Stomach (tissue), 9 donors: ENCODE measurements around the gene CDC14B. TPM values are rescaled to one million over a fixed set of nuclear protein-coding genes. Genes with fewer than 3 reads are reported as not detected.
A peak's percentile ranks its signal among the peaks of the same experiment; 100 is the strongest.

Experiments used
- DNase-seq, 2 donors: peaks; one replicate each; pipeline versions ENCODE4 v3.0.0 to v3.0.0-alpha.2; 2013 to 2019
- H3K27ac ChIP-seq, 5 donors: fragments of 200-600 bp in 4 of 5; sonication (generic) in 4 of 5; one replicate each; pipeline ENCODE4 v1.5.1; 2013 to 2019; ENCODE audit warnings: mild to moderate bottlenecking in 1 of 5, moderate library complexity in 1 of 5
- H3K27me3 ChIP-seq, 3 donors: fragments of 200-600 bp; sonication (generic); one replicate each; pipeline ENCODE4 v1.5.1; 2017 to 2019; ENCODE audit warnings: mixed run types in 1 of 3
- H3K36me3 ChIP-seq, 4 donors: fragments of 200-600 bp; sonication (generic); 1 replicate in 3 of 4; 2 replicates in 1 of 4; pipeline ENCODE4 v1.5.1; 2016 to 2019
- H3K4me1 ChIP-seq, 4 donors: fragments of 200-600 bp; sonication (generic); one replicate each; pipeline ENCODE4 v1.5.1; 2016 to 2019
- H3K4me3 ChIP-seq, 4 donors: fragments of 200-600 bp; sonication (generic) in 3 of 4; one replicate each; pipeline ENCODE4 v1.5.1; 2016 to 2019; ENCODE audit warnings: mild to moderate bottlenecking in 1 of 4
- H3K9me3 ChIP-seq, 4 donors: fragments of 200-600 bp; sonication (generic); one replicate each; pipeline ENCODE4 v1.5.1; 2016 to 2019
- CTCF ChIP-seq, 7 experiments: fragments of 450-650 bp in 4 of 7; fragments of 200-600 bp in 3 of 7; sonication (generic) in 3 of 7; IDR thresholded peaks; one replicate each; pipeline ENCODE4 v1.5.1; 2016 to 2019; ENCODE audit warnings: antibody characterized with exemption in 7 of 7, control low read depth in 2 of 7, mild to moderate bottlenecking in 1 of 7
- EP300 ChIP-seq: sonication (generic); formaldehyde crosslinking; IDR thresholded peaks from one replicate; pipeline ENCODE4 v1.6.1; 2017; ENCODE audit warnings: antibody characterized with exemption
- POLR2A ChIP-seq, 4 donors: fragments of 450-650 bp; IDR thresholded peaks; one replicate each; pipeline ENCODE4 v1.6.1; 2016; ENCODE audit warnings: antibody characterized with exemption in 4 of 4, control low read depth in 2 of 4, mild to moderate bottlenecking in 1 of 4, moderate library complexity in 1 of 4
- POLR2AphosphoS5 ChIP-seq, 3 donors: sonication (generic); formaldehyde crosslinking; IDR thresholded peaks; one replicate each; pipeline ENCODE4 v1.6.1; 2016; ENCODE audit warnings: antibody characterized with exemption in 3 of 3
- WGBS, 5 donors: extraction: QIAGEN DNeasy Blood & Tissue Kit in 3 of 5; methylation state at CpG; one replicate each; pipeline versions ENCODE4 v1.1.5 to v1.1.7; 2013 to 2018; 5-methylcytosine and 5-hydroxymethylcytosine counted together
- intact Hi-C: fragments of 100-400 bp; cut with DNase I; formaldehyde crosslinking; loops from one replicate; pipeline ENCODE4 v1.15.1; 2023; ENCODE audit warnings: low total_unique reads
- polyA plus RNA-seq, 3 donors: library from polyadenylated mRNA; stranded (reverse); fragments of 200-250 nt; gene quantifications; one replicate each; pipeline ENCODE4 v1.2.3, GENCODE V29; 2013
- total RNA-seq, 5 donors: library from RNA; depleted of rRNA; stranded (reverse); fragments of >200 nt; gene quantifications; one replicate each; pipeline versions ENCODE4 v1.1.0 to v1.2.3, GENCODE V29; 2014 to 2016
- donor health status: healthy with polysubstance abuse.
- donor health status: Bipolar disorder and iron deficiency.
- donor health status: healthy.

Gene CDC14B
- total and polyA plus RNA-seq, 8 donors, result 4.1 to 31.9 (median 17.1) TPM

DNA sequence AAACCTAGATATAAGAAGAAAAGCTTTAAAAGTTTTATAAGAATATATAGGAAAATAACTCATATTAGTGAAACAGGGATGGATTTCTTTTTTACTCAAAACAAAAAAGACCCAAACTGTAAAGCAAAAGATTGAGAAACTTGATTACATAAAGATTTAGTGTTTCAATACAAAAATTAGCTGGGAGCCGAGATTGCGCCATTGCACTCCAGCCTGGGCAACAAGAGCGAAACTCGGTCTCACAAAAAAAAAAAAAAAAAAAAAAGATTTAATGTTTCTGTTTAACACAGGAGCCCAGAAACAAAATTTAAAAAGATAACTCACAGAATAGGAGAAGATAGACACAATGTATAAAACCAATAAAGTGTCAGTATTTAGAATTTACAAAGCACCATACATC is 45.2 kb downstream of the CDC14B start:
- 88 to 96% (median 92%) methylated on average over 4 of the region's 4 CpGs for WGBS, 5 donors
- no peak for DNase-seq
- intact Hi-C loops, result no loop called here
- no peak for TF ChIP-seq CTCF (IDR thresholded peaks at IDR 0.05)
- TF ChIP-seq POLR2A (IDR thresholded peaks at IDR 0.05), result no peak
- no peak for TF ChIP-seq POLR2AphosphoS5 (IDR thresholded peaks at IDR 0.05)
- no peak for TF ChIP-seq EP300
- Histone ChIP-seq H3K36me3 (no peaks in the 10 kb centered on the region), H3K27ac (no peak overlapping the region), H3K9me3 (no peaks in the 10 kb centered on the region), H3K4me3 (no peak overlapping the region), H3K4me1 (no peaks in the 10 kb centered on the region), H3K27me3 (no peaks in the 10 kb centered on the region)

DNA sequence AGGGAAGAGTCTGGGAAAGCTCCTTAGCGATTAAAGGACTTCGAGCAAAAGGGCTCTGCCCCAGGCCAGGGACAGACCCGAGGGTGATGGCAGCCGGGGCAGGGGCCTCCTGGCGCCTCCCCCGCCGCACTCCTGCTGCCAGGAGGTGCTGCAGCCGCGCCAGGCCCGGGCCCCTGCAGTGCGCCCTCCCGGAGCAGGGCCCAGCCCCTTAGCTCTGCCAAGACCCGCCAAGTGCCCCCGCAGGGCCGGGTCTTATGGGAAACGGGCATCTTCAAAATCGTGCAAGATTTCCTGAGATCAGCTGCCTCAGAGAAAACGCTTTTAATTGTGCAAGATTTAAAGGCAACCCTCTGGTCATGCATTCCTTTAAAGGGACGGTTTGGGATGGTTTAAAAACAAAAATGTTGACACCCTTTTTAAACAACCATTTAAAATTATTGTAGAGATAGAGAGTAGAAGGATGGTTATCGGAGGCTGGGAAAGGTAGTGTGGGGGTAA is 52.4 kb downstream of the CDC14B start:
- no peak for TF ChIP-seq CTCF (IDR thresholded peaks at IDR 0.05)
- no peak for TF ChIP-seq POLR2AphosphoS5 (IDR thresholded peaks at IDR 0.05)
- TF ChIP-seq EP300, result no peak
- WGBS, 5 donors, result 4 to 7% (median 5%) methylated on average over 20 of the region's 20 CpGs
- intact Hi-C loops, result no loop called here
- peak overlapping the region; percentile 91 to 95 (median 93) for H3K27ac ChIP-seq
- no peak for DNase-seq
- H3K4me3 ChIP-seq, result peak overlapping the region; percentile 58 to 83 (median 74)
- H3K9me3 ChIP-seq, result no peaks in the 10 kb centered on the region
- no peaks in the 10 kb centered on the region for H3K27me3 ChIP-seq
- peaks cover 0 to 7% (median 3%) of the 10 kb centered on the region in 4 donors for H3K36me3 ChIP-seq
- H3K4me1 ChIP-seq, result peaks cover 16 to 41% (median 28%) of the 10 kb centered on the region in 4 donors

DNA sequence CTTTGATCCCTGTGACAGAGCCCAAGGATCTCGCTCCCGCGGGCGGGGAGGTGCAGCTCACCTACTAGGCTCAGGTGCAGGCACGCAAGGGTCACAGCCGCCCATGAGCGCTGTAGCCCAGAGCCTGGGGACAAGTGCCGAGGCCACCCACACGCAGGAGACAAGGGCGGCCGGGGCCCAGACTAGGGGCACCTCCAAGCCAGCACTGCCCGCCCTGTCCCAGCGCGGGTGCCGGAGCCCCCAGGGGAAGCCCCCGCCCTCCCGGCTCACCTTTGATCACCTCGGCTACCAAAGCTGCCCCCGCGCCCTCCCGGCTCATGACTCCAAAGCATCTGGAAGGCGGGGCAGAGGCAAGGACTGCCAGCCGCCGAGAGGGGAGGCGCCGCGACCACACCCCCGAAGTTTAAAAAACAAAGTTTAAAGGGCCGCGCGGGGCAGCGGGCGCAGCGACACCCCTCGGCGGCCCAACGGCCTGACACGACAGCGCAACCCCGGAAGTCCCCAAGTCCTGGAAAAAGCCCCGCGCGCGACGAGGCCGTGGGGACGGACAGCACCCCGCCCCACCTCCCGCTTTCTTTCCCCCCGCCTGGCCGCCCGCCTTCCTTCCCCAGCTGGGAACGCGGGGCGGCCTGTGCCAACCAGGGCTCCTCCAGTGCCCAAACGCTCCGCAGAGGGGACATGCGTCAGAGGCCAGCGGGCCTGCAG is 53.0 kb downstream of the CDC14B start:
- DNase-seq, result peak; percentile 85 to 92
- intact Hi-C loops, result no loop called here
- TF ChIP-seq POLR2AphosphoS5 (IDR thresholded peaks at IDR 0.05), result peak in 2 of 3 donors; percentile 42 to 60
- TF ChIP-seq EP300, result no peak
- peak in 5 of 7 experiments; percentile 32 to 80 (median 43) for TF ChIP-seq CTCF (IDR thresholded peaks at IDR 0.05)
- H3K36me3 ChIP-seq, result peaks cover 0 to 13% (median 9%) of the 10 kb centered on the region in 4 donors
- peaks cover 16 to 41% (median 28%) of the 10 kb centered on the region in 4 donors for H3K4me1 ChIP-seq
- WGBS, 5 donors, result 0 to 1% (median 0%) methylated on average over 29 to 59 of the region's 59 CpGs
- no peaks in the 10 kb centered on the region for H3K9me3 ChIP-seq
- H3K27me3 ChIP-seq, result no peaks in the 10 kb centered on the region
- H3K4me3 ChIP-seq, result peak overlapping the region; percentile 58 to 83 (median 74)
- H3K27ac ChIP-seq, result peak overlapping the region; percentile 91 to 95 (median 93)

DNA sequence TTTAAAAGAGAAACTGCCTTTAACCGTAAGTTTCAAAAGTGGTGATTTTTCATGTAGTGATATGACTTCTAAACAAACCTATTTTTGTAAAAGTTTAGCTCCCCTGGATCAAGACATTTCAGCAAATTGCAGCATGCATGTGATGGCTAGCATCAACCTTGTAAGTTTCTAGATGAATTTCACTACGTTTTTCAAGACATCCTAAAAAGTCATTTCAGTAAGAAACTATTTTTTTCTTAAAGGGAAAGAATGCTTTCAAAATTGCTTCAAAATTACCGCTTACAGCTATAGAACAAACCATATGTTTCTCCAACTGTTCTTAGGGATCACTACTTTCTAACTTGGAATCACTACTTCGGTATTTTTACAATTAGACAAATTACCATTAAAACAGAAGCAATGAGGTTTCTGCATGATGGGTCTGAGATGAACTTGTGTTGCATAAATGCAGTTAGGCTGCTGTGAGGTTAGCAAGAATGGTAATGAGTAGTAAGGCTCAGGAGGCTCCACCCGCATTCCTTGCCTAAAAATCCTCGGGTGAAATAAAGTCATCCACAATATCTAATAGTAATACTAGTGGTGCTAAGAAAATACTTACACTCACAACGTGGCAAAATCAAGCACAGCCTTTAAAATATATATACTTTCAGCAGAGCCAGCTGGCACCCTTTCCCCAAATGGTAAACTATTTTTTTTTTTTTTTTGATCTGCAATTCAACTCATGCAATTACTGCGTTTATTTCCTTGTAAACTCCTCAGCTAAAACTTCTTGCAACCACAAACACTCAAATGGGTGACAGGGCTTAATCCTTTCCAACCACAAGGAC is 53.8 kb downstream of the CDC14B start:
- peaks cover 0 to 21% (median 17%) of the 10 kb centered on the region in 4 donors for H3K36me3 ChIP-seq
- H3K27me3 ChIP-seq, result no peaks in the 10 kb centered on the region
- peak overlapping the region; percentile 91 to 95 (median 93) for H3K27ac ChIP-seq
- no peak for DNase-seq
- intact Hi-C loops, result no loop called here
- H3K4me1 ChIP-seq, result peaks cover 16 to 41% (median 28%) of the 10 kb centered on the region in 4 donors
- TF ChIP-seq POLR2AphosphoS5 (IDR thresholded peaks at IDR 0.05) (no peak), CTCF (IDR thresholded peaks at IDR 0.05) (no peak), EP300 (no peak), POLR2A (IDR thresholded peaks at IDR 0.05) (no peak)
- H3K4me3 ChIP-seq, result peak overlapping the region; percentile 58 to 83 (median 74)
- no peaks in the 10 kb centered on the region for H3K9me3 ChIP-seq
- WGBS, 5 donors, result 12 to 15% (median 14%) methylated on average over 8 of the region's 8 CpGs
